Neural cell (in vitro differentiated cells): Measurements from ENCODE around the gene ARHGEF38. TPM values are rescaled to one million over a fixed set of nuclear protein-coding genes. Genes with fewer than 3 reads are reported as not detected.

Source experiments
- H2AFZ ChIP-seq: fragments of 200-600, 300-800 bp; sonication (generic), shearing (Covaris generic); 2 replicates; pipeline ENCODE4 v1.6.0; 2014; ENCODE audit warnings: low read depth, mild to moderate bottlenecking, antibody characterized with exemption, low read length, moderate library complexity
- H3F3A ChIP-seq: fragments of 200-600 bp; shearing (Covaris generic); 2 replicates; pipeline ENCODE4 v1.6.1; 2016; ENCODE audit warnings: mild to moderate bottlenecking, moderate library complexity, mixed read lengths, antibody characterized with exemption, low read length; ENCODE audit not compliant: insufficient read depth, poor library complexity, severe bottlenecking
- H3K27ac ChIP-seq: fragments of 200-600, 300-800 bp; sonication (generic), shearing (Covaris generic); 2 replicates; pipeline ENCODE4 v1.5.1; 2014; ENCODE audit warnings: mild to moderate bottlenecking, low read length, moderate library complexity
- H3K27me3 ChIP-seq: fragments of 300-800, 200-600 bp; sonication (generic), shearing (Covaris generic); 2 replicates; pipeline ENCODE4 v1.6.0; 2014; ENCODE audit warnings: mild to moderate bottlenecking, low read depth, low read length, moderate library complexity; ENCODE audit not compliant: insufficient read depth
- H3K36me3 ChIP-seq: fragments of 300-800, 200-600 bp; sonication (generic), shearing (Covaris generic); 2 replicates; pipeline ENCODE4 v1.5.1; 2014; ENCODE audit warnings: mild to moderate bottlenecking, antibody characterized with exemption, low read length, moderate library complexity; ENCODE audit not compliant: insufficient read depth
- H3K4me2 ChIP-seq: fragments of 300-800, 200-600 bp; sonication (generic), shearing (Covaris generic); 2 replicates; pipeline ENCODE4 v1.6.0; 2014; ENCODE audit warnings: mild to moderate bottlenecking, low read length
- H3K4me3 ChIP-seq: fragments of 300-800, 200-600 bp; sonication (generic), shearing (Covaris generic); 2 replicates; pipeline ENCODE4 v1.5.1; 2014; ENCODE audit warnings: mild to moderate bottlenecking, low read length, moderate library complexity
- H3K79me2 ChIP-seq: fragments of 200-600 bp; shearing (Covaris generic); replicated peaks from 2 replicates; pipeline ENCODE4 v1.6.0; 2014; ENCODE audit warnings: mild to moderate bottlenecking, low read length, moderate library complexity; ENCODE audit not compliant: insufficient read depth
- H3K9ac ChIP-seq: fragments of 300-800, 200-600 bp; sonication (generic), shearing (Covaris generic); 2 replicates; pipeline ENCODE4 v1.6.1; 2016; ENCODE audit warnings: mild to moderate bottlenecking, low read length, mixed read lengths
- H3K9me2 ChIP-seq: fragments of 200-600 bp; shearing (Covaris generic); 2 replicates; pipeline ENCODE4 v1.6.1; 2016; ENCODE audit warnings: mild to moderate bottlenecking, low read length, mixed read lengths; ENCODE audit not compliant: insufficient read depth
- H3K9me3 ChIP-seq: fragments of 200-600, 300-800 bp; sonication (generic), shearing (Covaris generic); 2 replicates; pipeline ENCODE4 v1.6.1; 2016; ENCODE audit warnings: mild to moderate bottlenecking, mixed run types, low read length, moderate library complexity, mixed read lengths
- H4K20me1 ChIP-seq: fragments of 200-600 bp; shearing (Covaris generic); 2 replicates; pipeline ENCODE4 v1.6.1; 2016; ENCODE audit warnings: mild to moderate bottlenecking, mixed run types; ENCODE audit not compliant: insufficient read depth
- EP300 ChIP-seq: fragments of 450-650 bp; conservative IDR thresholded peaks from 2 replicates; pipeline ENCODE4 v1.6.1; 2014; ENCODE audit warnings: antibody characterized with exemption, mild to moderate bottlenecking, moderate library complexity; ENCODE audit not compliant: poor library complexity, severe bottlenecking
- EZH2 ChIP-seq: fragments of 200-600, 300-800 bp; shearing (Covaris generic), sonication (generic); IDR thresholded peaks from 2 replicates; pipeline ENCODE4 v1.6.1; 2014; ENCODE audit warnings: antibody characterized with exemption, low read length, borderline replicate concordance, mild to moderate bottlenecking; ENCODE audit not compliant: insufficient read depth, poor library complexity, severe bottlenecking
- MXI1 ChIP-seq: fragments of 450-650 bp; conservative IDR thresholded peaks from 2 replicates; pipeline ENCODE4 v1.6.1; 2014; ENCODE audit warnings: antibody characterized with exemption, mild to moderate bottlenecking; ENCODE audit not compliant: poor library complexity, severe bottlenecking
- POLR2AphosphoS5 ChIP-seq: IDR thresholded peaks from 2 replicates; pipeline ENCODE4 v1.6.1; 2012
- RAD21 ChIP-seq: fragments of 450-650 bp; conservative IDR thresholded peaks from 2 replicates; pipeline ENCODE4 v1.6.1; 2014; ENCODE audit warnings: antibody characterized with exemption, mild to moderate bottlenecking, moderate library complexity
- SMC3 ChIP-seq: fragments of 450-650 bp; conservative IDR thresholded peaks from 2 replicates; pipeline ENCODE4 v1.6.1; 2014; ENCODE audit warnings: antibody characterized with exemption, mild to moderate bottlenecking, moderate library complexity; ENCODE audit not compliant: poor library complexity
- TAF1 ChIP-seq: IDR thresholded peaks from 2 replicates; pipeline ENCODE4 v1.6.1; 2012; ENCODE audit warnings: low read depth
- polyA plus RNA-seq: library from polyadenylated mRNA; depleted of rRNA; stranded (reverse); fragments of >200 nt; gene quantifications from 2 replicates; pipeline ENCODE4 v1.2.3, GENCODE V29; 2014
- TF ChIP-seq, protein P1 (sequence below): IDR thresholded peaks from 2 replicates; pipeline ENCODE4 v1.6.1; 2012; ENCODE audit warnings: borderline replicate concordance
- TF ChIP-seq, protein P2 (sequence below): fragments of 450-650 bp; IDR thresholded peaks from 2 replicates; pipeline ENCODE4 v1.5.1; 2014; ENCODE audit warnings: antibody characterized with exemption, mild to moderate bottlenecking, moderate library complexity; ENCODE audit not compliant: poor library complexity, severe bottlenecking

Gene ARHGEF38
- polyA plus RNA-seq, 1 donor from 2014 or later = not detected

DNA sequence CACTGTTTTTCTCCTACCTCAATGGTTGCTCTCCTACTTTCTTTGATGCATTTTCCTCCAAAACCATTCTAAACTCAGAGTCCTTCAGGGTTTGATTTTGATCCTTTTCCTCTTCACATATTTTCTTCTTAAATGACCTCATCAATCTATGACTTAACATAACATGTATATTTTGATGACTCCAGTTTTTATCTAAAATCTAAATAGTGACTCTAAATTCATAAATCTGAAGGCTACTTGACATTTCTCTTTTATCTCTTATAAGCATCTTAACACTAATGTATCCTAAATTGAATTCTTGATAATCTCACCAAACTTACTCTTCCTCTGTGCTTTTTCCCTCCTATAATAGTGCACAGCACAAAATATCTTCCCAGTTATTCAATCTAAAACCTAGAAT lies 4.7 kb upstream of the ARHGEF38 start:
- Histone ChIP-seq H3K9me2 (no peaks in the 10 kb centered on the region), H4K20me1 (no peaks in the 10 kb centered on the region), H3K27me3 (no peaks in the 10 kb centered on the region), H3K79me2 (no peaks in the 10 kb centered on the region), H2AFZ (no peak overlapping the region), H3K9me3 (no peaks in the 10 kb centered on the region), H3K27ac (no peak overlapping the region), H3K9ac (no peak overlapping the region), H3K36me3 (no peaks in the 10 kb centered on the region), H3F3A (no peaks in the 10 kb centered on the region), H3K4me2 (no peak overlapping the region), H3K4me3 (no peak overlapping the region)
- no peak for TF ChIP-seq EP300
- no peak for TF ChIP-seq MXI1
- no peak for TF ChIP-seq SMC3
- no peak for TF ChIP-seq POLR2AphosphoS5
- TF ChIP-seq TAF1 = no peak
- no peak for TF ChIP-seq EZH2
- TF ChIP-seq, protein P1, sequence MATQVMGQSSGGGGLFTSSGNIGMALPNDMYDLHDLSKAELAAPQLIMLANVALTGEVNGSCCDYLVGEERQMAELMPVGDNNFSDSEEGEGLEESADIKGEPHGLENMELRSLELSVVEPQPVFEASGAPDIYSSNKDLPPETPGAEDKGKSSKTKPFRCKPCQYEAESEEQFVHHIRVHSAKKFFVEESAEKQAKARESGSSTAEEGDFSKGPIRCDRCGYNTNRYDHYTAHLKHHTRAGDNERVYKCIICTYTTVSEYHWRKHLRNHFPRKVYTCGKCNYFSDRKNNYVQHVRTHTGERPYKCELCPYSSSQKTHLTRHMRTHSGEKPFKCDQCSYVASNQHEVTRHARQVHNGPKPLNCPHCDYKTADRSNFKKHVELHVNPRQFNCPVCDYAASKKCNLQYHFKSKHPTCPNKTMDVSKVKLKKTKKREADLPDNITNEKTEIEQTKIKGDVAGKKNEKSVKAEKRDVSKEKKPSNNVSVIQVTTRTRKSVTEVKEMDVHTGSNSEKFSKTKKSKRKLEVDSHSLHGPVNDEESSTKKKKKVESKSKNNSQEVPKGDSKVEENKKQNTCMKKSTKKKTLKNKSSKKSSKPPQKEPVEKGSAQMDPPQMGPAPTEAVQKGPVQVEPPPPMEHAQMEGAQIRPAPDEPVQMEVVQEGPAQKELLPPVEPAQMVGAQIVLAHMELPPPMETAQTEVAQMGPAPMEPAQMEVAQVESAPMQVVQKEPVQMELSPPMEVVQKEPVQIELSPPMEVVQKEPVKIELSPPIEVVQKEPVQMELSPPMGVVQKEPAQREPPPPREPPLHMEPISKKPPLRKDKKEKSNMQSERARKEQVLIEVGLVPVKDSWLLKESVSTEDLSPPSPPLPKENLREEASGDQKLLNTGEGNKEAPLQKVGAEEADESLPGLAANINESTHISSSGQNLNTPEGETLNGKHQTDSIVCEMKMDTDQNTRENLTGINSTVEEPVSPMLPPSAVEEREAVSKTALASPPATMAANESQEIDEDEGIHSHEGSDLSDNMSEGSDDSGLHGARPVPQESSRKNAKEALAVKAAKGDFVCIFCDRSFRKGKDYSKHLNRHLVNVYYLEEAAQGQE = no peak
- no peak for TF ChIP-seq RAD21
- TF ChIP-seq, protein P2, sequence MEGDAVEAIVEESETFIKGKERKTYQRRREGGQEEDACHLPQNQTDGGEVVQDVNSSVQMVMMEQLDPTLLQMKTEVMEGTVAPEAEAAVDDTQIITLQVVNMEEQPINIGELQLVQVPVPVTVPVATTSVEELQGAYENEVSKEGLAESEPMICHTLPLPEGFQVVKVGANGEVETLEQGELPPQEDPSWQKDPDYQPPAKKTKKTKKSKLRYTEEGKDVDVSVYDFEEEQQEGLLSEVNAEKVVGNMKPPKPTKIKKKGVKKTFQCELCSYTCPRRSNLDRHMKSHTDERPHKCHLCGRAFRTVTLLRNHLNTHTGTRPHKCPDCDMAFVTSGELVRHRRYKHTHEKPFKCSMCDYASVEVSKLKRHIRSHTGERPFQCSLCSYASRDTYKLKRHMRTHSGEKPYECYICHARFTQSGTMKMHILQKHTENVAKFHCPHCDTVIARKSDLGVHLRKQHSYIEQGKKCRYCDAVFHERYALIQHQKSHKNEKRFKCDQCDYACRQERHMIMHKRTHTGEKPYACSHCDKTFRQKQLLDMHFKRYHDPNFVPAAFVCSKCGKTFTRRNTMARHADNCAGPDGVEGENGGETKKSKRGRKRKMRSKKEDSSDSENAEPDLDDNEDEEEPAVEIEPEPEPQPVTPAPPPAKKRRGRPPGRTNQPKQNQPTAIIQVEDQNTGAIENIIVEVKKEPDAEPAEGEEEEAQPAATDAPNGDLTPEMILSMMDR = no peak

DNA sequence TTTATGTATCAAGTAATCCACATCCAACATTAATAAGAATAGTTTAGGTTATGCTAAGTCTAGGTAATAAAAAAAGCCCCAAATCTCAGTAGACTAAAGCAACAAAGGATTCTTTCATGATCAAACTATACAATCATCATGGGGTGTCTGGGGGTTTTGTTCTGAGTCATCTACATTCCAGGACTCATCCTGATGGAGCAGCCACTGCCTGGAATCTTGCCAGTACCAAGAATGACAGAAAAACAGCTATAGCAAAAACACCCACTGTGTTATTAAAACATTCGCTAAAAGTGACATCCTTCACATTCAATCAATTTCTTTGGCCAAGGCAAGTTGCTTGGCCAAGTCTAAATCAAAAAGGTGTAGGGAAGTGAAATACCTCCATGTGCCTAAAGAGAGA lies 3.9 kb upstream of the ARHGEF38 start:
- TF ChIP-seq EP300 = no peak
- TF ChIP-seq, protein P2 = no peak
- TF ChIP-seq POLR2AphosphoS5 = no peak
- no peak for TF ChIP-seq TAF1
- TF ChIP-seq RAD21 = no peak
- TF ChIP-seq, protein P1 = no peak
- TF ChIP-seq MXI1 = no peak
- TF ChIP-seq EZH2 = no peak
- TF ChIP-seq SMC3 = no peak
- Histone ChIP-seq H2AFZ (no peak overlapping the region), H3K9me2 (no peaks in the 10 kb centered on the region), H3K79me2 (no peaks in the 10 kb centered on the region), H3K9ac (no peak overlapping the region), H3K36me3 (no peaks in the 10 kb centered on the region), H3K4me2 (no peak overlapping the region), H3K9me3 (no peaks in the 10 kb centered on the region), H3K4me3 (no peak overlapping the region), H4K20me1 (no peaks in the 10 kb centered on the region), H3K27me3 (no peaks in the 10 kb centered on the region), H3F3A (no peaks in the 10 kb centered on the region), H3K27ac (no peak overlapping the region)
